Body of pancreas (tissue), 4 donors: ENCODE measurements around the gene MIOS.

Experiments used
- POLR2A ChIP-seq, 3 donors: fragments of 450-650 bp; IDR thresholded peaks; one replicate each; pipeline ENCODE4 v1.6.1; 2016; ENCODE audit warnings: antibody characterized with exemption in 3 of 3, mild to moderate bottlenecking in 2 of 3
- TF ChIP-seq, protein P1 (sequence below), 7 experiments: fragments of 450-650 bp in 4 of 7; fragments of 200-600 bp in 3 of 7; sonication (generic) in 3 of 7; IDR thresholded peaks; one replicate each; pipeline ENCODE4 v1.5.1; 2016 to 2019; ENCODE audit warnings: antibody characterized with exemption in 7 of 7

DNA sequence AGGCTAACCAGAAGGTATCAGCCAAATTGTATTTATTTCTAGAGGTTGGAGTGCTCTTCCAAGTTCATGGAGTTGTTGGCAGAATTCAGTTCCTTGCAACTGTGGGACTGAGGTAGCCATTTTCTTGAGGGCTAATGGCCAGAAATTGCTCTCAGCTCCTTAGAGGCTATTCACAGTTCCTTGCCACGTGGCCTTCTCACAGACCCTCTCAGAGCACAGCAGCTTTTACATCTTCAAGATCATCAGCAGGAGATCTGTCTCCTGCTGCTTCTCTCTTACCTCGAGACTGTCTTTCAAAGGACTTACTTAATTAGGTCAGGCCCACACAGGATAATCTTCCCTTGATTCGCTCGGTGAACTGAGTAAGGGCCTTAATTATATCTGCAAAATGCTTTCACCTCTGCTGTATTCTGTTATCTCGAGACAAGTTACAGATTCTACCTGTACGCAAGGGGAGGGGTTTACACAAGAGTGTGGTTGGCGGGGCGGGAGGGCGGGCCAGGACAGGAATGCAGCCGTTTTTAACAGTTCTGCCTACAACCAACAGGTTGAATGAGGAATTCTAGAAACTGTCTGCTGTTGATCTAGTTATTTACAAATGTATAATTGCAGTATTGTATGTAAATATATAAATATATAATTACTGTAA lies 15.0 kb downstream of the MIOS start:
- TF ChIP-seq, protein P1, sequence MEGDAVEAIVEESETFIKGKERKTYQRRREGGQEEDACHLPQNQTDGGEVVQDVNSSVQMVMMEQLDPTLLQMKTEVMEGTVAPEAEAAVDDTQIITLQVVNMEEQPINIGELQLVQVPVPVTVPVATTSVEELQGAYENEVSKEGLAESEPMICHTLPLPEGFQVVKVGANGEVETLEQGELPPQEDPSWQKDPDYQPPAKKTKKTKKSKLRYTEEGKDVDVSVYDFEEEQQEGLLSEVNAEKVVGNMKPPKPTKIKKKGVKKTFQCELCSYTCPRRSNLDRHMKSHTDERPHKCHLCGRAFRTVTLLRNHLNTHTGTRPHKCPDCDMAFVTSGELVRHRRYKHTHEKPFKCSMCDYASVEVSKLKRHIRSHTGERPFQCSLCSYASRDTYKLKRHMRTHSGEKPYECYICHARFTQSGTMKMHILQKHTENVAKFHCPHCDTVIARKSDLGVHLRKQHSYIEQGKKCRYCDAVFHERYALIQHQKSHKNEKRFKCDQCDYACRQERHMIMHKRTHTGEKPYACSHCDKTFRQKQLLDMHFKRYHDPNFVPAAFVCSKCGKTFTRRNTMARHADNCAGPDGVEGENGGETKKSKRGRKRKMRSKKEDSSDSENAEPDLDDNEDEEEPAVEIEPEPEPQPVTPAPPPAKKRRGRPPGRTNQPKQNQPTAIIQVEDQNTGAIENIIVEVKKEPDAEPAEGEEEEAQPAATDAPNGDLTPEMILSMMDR (IDR thresholded peaks at IDR 0.05) = no peak
- no peak for TF ChIP-seq POLR2A (IDR thresholded peaks at IDR 0.05)
